NOMO-1 (cell line): ENCODE measurements around the gene SIN3B.

Experiments used
- DNase-seq, 2 experiments: peaks; one replicate each; lab custom pipeline; 2025; ENCODE audit not compliant: unreplicated experiment in 2 of 2; lab: John Stamatoyannopoulos, UW

The SIN3B gene

GRCh38 chr19:16887353-16888265 lies 58.4 kb downstream of the SIN3B start:
- no peak for DNase-seq

- DNase-seq, result no peak
Measured at GRCh38 chr19:16888629-16889365, 59.6 kb downstream of the SIN3B start, which contains the start of gene F2RL3. Gene F2RL3, plus strand, starts transcription at chr19:16888999. Its CDS starts 191 bp downstream, at chr19:16889190.

GRCh38 chr19:16889366-16889882 lies 60.2 kb downstream of the SIN3B start:
- DNase-seq, result no peak

GRCh38 chr19:16889883-16890460 lies 60.8 kb downstream of the SIN3B start:
- DNase-seq, result no peak

GRCh38 chr19:16890461-16891184 lies 61.4 kb downstream of the SIN3B start:
- DNase-seq, result no peak

GRCh38 chr19:16891696-16892382 lies 62.6 kb downstream of the SIN3B start:
- DNase-seq, result no peak

- DNase-seq, result no peak
Measured at GRCh38 chr19:16892436-16892835, 63.2 kb downstream of the SIN3B start.

GRCh38 chr19:16892868-16893685 lies 63.9 kb downstream of the SIN3B start:
- no peak for DNase-seq

GRCh38 chr19:16893686-16893989 lies 64.4 kb downstream of the SIN3B start:
- DNase-seq, result no peak

- no peak for DNase-seq
Measured at GRCh38 chr19:16894080-16894479, 64.9 kb downstream of the SIN3B start.

- no peak for DNase-seq
Measured at GRCh38 chr19:16895467-16896145, 66.4 kb downstream of the SIN3B start.

GRCh38 chr19:16896146-16897028 lies 67.2 kb downstream of the SIN3B start:
- DNase-seq, result peak; percentile 56 to 87

- peak; percentile 75 to 95 for DNase-seq
Measured at GRCh38 chr19:16897029-16897855, 68.0 kb downstream of the SIN3B start.

- peak in 1 of 2 experiments; percentile 27 for DNase-seq
Measured at GRCh38 chr19:16897856-16898161, 68.6 kb downstream of the SIN3B start.

GRCh38 chr19:16898361-16899015 lies 69.3 kb downstream of the SIN3B start:
- no peak for DNase-seq

GRCh38 chr19:16899566-16900075 lies 70.4 kb downstream of the SIN3B start:
- DNase-seq, result peak; percentile 38 to 55
